HG03045 (cell line): ENCODE results near the gene PREX1.

Experiments used
- ATAC-seq: cut with Tn5 transposase; IDR thresholded peaks from one replicate; pipeline ENCODE4 v1.9.1; 2021; ENCODE audit warnings: mild to moderate bottlenecking, moderate library complexity; ENCODE audit not compliant: unreplicated experiment

The PREX1 gene

DNA sequence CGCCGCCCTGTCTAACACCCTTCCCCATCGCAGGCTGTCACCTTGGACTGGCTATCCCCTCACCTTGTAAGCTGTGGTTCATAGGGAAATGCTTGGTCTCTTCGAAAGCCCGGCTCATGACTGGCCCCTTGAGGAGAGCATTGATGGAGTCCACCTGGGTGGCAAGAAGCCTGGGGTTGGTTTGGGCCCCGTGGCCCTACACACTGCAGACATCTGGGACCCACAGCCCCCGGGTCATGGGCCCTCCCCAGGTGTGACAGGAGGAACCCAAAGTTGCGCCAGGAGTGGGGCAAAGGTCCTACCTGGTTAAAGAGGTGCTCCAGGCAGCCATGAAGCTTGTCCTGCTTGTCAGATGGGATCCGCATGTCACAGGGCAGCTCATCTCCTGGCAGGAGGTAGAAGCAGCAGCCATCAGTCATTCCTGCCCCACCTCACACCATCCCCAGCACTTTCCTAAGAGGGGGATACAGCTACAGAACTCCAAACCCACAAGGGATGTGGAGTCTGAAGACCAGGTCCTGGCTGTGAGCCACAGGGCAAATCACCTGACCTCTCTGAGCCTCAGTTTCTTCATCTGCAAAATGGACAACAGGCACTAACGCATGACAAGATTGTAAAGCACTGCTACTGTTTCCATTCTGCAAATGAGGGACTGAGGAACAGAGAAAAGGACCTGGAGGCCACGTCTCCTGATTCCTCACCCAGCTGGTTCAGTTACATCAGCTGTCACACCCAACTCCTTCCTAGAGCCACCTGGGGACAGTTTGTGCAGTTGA lies 185.5 kb downstream of the PREX1 start:
- ATAC-seq: no peak

DNA sequence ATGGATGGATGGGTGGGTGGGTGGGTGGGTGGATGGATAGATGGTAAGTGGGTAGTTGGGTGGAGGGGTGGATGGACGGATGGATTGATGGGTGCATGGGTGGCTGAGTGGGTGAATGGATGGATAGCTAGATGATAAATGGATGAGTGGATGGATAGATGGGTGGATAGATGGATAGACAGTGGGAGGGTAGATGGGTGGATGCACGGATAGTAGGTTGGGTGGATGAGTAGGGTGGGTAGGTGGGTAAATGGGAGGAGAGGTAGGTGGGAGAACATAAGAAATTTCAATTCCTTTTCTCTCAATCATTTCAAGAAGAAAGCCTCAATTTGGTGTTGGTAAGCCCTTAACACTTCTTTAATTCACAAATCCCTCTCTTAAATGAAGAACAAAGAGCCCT lies 186.9 kb downstream of the PREX1 start:
- ATAC-seq: no peak

DNA sequence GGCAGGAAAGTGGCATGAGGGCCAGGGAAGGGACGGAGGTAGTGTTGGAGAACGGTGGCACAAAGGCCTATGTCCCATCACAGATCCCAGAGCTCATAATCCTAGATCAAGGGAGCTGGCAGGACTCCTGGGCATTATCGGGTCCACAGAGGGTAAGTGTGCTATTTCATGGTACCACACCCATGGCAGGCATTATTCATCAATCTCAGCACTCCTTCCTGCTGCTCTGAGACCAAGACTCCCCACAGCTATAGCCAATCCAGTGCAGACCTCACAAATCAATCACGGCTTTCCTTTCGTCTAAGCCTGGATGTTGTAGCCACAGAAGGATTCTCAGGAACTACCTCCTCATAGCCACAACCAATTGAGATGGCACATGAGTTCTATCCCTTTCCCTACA lies 187.9 kb downstream of the PREX1 start:
- no peak for ATAC-seq

DNA sequence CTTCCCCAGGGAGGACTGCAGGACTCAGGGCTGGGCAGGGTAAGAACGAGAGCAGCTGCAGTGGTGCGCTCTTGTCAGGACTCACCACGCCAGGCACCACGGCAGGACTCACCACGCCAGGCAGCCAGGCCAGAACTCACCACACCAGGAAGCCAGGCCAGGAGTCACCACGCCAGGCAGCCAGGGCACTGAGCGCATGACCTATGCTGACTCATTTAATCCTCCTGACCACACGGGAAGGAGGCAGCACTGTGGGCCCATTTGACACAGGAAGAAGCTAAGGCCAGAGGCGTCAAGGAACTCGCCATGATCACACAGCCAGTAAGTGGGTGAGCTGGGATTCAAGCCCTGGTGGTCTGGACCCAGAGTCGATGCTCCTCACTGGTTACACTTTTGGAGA lies 189.3 kb downstream of the PREX1 start:
- no peak for ATAC-seq

DNA sequence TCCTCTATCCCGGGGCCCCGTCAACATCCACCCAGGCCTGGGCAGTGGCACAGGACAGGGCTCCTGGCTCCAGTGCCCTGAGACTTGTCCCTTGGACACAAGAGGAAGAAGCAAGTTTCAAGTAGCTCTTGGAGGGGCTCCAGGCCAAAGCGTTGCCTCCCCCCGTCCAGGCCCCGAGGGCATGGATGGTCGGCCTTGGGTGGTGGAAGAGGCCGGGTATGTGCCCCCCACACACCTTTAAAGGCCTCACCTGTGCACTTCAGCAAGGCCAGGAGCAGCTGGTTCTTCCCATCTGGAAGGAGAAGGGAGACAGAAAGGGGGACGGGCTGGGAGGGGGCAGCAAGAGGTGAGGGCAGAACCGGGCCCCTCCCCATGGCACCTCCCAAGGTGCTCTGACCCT lies 190.3 kb downstream of the PREX1 start:
- no peak for ATAC-seq

DNA sequence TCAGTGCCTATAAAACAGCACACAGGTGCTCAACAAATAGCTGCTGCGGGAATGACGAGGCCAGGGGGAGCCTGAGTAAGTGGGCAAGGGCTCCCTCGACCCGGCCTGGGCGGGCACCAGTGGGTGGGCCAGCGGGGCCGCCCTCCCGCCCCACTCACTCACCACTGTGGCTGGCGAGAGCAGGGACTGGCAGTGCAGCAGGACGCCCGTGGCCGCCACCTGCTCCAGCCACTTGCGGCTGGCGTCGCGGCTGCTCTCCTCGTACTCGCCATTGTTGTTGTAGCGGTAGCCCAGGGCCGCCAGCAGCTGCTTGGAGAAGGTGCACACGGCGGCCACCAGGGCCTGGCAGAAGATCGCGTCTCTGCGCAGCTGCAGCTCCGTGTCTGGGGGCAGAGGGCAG lies 191.5 kb downstream of the PREX1 start:
- ATAC-seq: no peak

DNA sequence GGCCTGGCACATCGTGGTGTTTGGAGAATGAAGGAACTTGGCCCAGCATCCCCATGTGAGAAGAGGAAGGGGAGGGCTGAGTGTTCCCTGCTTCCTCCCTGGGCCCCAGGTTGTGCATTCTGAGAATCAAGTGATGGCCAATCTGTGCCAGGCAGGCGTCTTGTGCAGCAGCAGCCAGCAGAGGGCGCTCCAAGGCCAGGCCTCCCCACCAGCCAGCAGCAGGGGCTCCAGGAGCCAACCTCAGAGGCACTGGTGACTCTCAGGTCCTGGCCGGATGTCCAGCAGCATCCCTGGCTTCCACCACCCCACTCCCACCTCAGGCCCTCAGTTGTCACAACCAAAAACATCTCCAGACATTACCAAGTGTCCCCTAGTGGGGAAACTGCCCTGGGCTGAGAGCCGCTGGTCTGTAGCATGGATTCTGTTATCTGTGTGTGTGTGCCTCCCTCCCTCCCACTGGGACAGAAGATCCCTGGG lies 192.0 kb downstream of the PREX1 start:
- no peak for ATAC-seq

DNA sequence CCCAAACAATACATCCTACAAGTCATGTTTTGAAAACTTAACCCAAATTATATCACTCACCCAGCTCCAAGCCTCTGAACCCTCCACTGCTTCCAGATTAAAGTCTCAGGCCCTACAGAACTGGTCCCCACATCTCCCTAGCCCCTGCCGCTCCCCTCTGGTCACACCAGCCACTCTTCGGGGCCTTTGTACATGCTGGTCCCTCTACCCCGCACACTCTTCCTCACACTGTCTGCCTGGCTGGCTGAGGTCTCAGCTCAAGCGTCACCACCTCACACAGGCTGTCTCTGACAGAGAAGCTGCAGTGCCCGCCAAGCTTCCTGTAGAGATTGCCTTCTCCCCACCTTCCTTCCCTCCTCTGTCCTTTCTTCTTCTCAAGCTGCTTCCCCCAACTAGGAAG lies 192.4 kb downstream of the PREX1 start:
- ATAC-seq: no peak

DNA sequence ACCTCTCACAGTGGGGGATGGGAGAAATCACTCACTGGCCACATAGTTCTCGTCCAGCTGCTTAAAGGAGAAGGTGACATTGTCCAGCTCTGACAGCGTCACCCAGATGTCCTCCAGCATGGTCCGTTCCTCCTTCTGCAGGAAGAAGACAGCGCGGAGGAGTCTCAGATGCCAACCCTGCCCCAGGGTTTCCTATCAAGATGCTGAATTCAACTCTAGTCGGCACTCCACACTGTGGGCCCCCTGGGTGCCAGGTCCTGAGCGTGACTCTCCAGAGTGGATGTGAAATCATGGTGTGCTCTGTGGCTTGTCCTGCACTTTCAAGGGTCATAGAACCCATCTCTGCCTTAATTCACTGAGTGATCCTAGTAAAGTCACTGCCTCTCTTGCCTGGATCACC lies 193.2 kb downstream of the PREX1 start:
- ATAC-seq: no peak

DNA sequence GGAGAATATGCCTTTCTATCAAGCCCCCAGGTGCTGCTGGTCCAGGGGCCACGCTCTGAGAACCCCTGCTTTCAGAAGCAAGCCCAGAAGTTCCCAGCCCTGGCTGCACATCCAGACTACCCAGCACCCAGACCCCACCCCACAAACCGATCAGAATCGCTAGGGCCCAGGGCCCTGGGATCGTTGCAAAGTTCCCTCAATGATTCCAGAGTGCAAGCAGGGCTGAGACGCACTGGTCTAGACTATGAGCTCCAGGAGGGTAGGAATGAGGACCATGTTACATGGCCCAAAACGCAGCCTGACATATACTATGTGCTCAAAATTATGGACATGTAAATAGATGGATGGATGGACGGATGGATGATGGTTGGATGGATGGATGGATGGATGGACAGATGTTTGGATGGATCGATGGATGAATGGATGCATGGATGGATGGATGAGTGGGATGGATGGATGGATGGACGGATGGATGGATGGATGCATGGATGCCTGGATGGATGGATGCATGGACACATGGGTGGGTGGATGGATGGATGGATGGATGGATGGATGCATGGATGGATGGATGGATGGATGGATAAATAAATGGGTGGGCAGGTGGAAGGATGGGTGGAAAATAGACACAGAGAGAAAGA lies 194.1 kb downstream of the PREX1 start:
- no peak for ATAC-seq

DNA sequence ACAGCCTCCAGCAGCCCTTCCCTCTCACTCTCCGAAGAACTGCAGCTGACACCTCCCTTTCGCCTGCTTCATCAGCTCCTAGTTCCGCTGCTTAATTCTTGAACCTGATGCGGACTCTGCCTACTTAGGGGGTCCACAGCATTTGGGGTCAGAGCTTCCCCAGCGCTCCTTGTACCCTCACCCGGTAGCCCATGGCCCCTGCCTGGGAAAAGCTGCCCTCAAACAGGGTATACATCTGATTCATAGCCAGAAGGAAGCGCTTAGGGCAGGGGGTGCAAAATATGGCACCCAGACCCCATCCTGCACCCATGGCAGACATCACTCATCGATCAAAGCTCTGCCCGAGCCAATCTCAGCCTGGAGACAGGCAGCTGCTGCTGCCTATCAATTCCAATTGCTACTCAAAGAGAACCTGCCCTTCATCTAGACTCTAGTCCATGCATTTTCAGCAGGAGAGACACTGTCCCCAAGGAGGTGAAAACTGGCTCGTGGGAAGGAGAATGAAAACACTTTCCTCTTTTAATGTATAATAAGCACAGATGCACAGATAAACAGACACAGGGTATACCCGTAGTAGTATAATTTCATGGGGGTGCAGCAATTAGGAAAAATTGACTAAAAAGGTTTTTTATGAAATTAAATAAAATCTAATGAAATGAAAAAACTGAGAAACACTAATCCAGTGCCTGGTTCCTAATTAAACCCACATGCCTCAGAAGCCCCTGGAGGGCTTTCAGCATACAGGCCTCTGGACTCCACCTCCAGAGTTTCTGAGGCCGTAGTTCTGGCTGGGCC lies 194.8 kb downstream of the PREX1 start:
- no peak for ATAC-seq

DNA sequence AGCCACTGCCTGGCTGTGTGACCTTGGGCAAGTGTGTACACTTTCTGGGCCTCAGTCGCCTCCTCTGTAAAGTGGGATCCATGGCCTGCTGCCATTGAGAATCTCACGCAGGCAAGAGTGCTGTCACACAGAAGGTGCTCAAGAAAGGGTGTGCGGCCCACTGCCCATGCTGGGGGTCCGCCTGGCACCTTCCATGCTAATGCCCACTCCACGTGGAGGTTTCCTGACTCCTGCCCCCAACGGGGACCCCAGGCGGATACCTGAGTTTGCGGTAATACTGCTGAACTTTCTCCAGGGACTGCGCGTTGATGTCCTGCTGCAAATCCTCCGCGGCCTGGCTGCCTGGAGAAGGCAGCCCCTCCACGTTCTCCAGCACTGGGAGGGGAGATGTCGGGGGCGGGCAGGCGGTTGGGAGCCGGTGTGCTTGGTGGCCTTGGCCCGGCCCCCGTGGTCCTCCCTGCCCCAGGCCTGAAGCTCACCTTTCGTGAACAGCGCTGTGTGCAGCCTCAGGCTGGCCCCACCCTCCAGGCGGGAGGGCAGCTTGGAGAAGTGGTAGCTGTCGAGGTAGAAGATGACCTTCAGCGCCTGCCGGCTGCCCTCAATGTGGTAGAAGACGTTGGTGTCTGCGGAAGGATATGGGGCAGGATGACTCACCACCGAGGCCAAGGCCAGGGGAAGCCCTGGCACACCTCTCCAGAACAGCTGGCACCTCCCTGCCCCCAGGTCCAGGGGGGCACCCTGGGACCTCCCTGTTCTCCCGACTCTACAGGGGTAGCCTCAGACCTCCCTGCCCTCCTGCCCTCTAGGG lies 195.6 kb downstream of the PREX1 start:
- ATAC-seq: no peak

DNA sequence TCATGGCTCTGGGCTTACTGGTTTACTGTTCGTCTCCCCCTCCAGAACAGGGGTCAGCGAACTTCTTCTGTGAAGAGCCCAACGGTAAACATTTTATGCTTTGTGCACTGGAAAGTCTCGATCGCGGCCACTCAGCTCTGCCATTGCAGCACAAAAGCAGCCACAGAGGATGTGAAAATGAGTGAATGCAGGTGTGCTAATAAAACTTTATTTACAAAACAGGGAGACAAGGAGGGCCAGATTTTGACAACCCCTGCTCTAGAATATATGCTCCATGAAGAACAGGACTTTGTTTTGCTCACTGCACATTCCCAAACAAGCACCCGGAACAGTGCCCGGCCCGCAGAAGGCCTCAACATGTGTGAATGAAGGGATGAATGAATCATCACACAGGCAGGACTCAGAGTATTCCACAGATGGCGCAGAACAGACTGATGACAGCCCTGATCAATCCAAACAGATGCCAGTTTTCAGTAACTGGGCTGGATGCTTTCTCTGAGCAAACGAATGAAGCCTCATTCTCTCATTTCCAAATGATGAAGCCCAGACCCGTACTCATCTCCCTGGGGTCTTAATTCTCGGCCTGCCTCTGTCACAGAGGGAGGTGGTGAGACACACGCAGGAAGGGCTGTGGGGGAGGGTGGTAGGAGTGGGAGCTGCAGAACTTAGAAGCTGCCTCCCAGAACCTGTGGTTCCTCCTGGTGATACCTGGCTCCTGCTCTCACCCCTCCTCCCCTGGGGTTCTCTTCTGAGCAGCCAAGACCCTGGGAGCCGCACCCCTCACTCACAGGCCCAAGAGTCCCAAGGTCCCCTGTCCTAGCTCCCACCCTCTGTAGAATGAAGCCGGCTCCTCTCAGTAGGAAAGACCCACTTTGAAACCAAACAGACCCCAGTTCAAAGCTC lies 196.4 kb downstream of the PREX1 start:
- ATAC-seq: no peak

DNA sequence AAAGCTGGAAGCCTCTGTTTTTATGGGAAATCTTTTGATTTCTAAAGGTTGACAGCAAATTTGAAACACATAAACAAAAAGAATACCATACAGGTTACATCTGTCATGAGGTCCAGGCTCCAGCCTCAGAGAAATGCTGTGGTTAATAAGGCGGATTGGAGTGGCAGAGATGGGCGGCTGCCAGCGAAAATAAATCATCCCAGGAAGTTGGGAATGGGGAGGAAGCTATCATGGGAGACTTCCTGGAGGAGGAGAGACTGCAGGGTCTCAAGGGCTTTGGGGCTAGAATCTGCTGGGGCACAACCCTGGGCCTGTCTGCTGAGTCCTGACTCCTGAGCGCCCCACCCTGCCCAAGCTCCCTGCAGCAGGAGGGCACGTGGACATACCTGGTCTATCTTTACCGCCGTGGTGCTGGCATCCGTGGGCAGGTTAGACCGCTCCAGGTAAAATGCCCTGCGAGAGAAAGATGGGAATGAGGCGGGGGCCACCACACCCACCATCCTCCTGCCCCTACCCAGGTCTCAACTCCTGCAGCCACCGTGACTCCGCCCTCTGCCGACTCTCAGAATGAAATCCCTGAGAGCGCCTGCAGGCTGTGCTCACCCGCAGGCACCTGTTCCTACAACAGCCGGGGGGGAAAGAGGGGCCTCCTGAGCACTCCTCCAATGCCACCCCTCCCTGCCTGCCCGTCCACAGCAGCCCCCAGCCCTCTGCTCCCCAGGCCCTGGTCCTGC lies 197.3 kb downstream of the PREX1 start:
- ATAC-seq: no peak

DNA sequence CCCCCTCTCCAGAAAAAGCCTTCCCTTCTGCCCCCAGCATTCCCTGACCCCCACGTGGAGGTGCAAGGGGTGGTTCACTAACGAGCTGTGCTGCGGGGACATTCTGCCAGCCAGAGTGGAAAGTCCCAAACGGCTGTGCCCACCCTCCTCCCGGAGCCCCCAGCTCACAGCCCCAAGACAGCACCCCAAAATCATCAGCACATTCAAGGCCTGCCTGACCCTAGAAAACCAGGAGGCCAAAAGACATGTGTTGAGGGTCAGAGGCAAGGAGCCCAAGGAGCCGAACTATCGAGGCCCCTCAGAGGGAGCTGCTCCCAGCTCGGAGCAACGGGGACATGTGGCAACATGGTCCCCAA lies 197.9 kb downstream of the PREX1 start:
- no peak for ATAC-seq

DNA sequence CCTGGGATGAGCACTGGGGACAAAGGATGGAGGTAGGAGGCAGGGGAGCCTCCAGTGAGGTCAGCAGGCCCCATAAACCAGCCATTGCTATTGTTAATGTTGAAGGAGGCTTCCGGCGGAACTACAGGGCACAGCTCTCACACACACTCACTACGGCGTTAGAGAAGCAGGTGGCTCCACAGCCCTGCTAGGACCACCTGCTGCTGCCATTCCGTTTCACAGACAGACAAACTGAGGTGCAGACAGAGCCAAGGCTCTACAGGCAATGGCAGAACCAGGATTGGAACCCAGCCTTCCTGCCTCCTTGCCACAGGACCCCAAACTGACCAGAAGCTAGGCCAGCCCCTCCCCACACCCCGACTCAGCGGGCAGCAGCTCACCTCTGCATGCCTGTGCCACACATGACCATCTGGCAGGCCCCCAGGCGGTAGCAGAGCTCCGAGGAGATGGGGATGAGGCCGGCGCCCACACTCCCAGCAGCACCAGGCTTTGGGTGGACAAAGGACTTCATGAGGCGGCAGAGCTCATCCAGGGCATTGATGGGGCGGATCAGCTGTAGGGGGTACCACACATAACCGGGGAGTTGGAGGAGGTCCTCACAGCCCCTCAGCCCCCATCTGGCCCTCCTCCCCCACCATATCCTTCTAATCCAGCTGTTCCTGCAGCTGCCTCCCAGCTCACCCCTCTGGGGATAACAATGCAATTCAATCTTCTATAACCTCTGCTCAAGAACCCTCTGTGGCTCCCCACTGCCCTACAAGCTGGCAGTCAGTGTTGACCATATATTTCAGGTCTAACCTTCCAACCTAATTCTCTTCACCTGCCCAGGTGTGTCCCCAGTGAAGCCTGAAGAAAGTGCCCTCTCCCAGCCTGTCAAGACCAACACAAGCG lies 198.5 kb downstream of the PREX1 start:
- ATAC-seq: no peak

DNA sequence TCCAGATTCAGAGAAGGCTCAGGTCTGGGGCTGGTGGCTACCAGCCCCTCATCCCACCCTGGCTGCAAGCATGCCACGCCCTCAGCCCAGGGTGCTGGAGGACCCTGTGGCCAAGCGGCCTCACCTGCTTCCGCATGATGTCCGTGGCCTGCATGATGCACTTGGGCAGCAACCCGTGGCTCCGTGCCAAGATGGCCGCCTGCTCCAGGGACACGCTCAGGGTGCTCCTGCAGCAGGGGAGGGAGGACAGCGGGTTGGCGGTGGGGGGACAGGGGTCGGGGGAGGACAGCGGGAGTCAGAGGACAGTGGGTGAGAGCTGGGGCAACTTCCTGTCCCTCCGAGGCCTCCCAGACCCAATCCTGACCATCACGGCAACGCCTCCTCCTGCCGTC lies 200.1 kb downstream of the PREX1 start:
- ATAC-seq: no peak

DNA sequence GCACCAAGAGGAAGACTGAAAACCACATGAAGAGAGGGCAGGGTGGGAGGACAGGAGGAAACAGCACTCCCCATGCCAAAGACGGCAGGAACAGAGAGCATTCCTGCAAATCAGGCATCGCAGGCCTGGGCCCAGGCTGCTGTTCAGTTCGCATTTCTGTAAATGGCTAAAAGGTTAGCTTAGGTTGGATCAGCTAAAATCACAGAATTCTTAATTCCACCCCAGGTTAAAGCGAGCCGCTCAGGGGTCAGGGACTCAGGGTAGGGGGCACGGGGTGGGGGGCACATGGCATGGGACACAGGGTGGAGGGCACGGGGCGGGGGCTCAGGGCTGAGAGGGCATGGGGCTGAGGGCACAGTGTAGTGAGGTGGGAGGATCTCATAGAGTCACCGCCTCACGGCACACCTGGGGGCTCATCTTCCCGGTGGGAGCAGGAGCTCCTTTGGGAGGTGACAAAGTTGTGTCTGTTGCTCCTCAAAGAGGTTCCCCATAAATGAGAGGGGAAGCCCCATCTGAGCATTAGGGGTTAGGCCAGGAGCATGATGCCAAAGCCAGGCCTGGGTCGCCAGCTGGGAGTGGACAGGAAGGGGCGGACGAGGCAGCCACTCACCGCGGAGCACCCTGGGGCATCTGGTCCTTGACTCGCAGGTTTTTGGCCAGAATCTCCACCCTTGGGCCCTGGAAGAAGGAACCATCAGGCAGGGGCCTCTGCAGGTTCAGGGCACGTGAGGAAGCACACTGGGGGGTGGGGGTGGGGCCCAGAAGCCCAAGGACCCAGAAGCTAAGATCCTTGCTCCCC lies 200.7 kb downstream of the PREX1 start:
- no peak for ATAC-seq
